ENCODE measurements around the gene INPP4B. TPM values are rescaled to one million over a fixed set of nuclear protein-coding genes. Genes with fewer than 3 reads are reported as not detected.

The INPP4B gene
- total RNA-seq, 1 donor from 2014 or later: 3.4 TPM

- Mint-ChIP-seq H3K27ac (no peak overlapping the region), H3K4me3 (ENCODE audit: low read depth) (no peak overlapping the region), H3K27me3 (no peaks in the 10 kb centered on the region), H3K36me3 (ENCODE audit: insufficient read depth) (no peaks in the 10 kb centered on the region), H3K9me3 (ENCODE audit: low read depth) (no peaks in the 10 kb centered on the region), H3K4me1 (ENCODE audit: low read depth) (peaks cover 5% of the 10 kb centered on the region)
- TF ChIP-seq, protein P1, sequence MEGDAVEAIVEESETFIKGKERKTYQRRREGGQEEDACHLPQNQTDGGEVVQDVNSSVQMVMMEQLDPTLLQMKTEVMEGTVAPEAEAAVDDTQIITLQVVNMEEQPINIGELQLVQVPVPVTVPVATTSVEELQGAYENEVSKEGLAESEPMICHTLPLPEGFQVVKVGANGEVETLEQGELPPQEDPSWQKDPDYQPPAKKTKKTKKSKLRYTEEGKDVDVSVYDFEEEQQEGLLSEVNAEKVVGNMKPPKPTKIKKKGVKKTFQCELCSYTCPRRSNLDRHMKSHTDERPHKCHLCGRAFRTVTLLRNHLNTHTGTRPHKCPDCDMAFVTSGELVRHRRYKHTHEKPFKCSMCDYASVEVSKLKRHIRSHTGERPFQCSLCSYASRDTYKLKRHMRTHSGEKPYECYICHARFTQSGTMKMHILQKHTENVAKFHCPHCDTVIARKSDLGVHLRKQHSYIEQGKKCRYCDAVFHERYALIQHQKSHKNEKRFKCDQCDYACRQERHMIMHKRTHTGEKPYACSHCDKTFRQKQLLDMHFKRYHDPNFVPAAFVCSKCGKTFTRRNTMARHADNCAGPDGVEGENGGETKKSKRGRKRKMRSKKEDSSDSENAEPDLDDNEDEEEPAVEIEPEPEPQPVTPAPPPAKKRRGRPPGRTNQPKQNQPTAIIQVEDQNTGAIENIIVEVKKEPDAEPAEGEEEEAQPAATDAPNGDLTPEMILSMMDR (IDR thresholded peaks at IDR 0.05; ENCODE audit: unreplicated experiment): no peak
- no peak for DNase-seq (ENCODE audit: low spot score, unreplicated experiment)
Observed at GRCh38 chr4:142201041-142201440, 645.1 kb downstream of the INPP4B start.

GRCh38 chr4:142194905-142195304 is 651.2 kb downstream of the INPP4B start:
- H3K27ac Mint-ChIP-seq: no peak overlapping the region
- H3K36me3 Mint-ChIP-seq (ENCODE audit: insufficient read depth): no peaks in the 10 kb centered on the region
- no peaks in the 10 kb centered on the region for H3K27me3 Mint-ChIP-seq
- no peak for DNase-seq (ENCODE audit: low spot score, unreplicated experiment)
- peaks cover 7% of the 10 kb centered on the region for H3K4me1 Mint-ChIP-seq (ENCODE audit: low read depth)
- no peaks in the 10 kb centered on the region for H3K9me3 Mint-ChIP-seq (ENCODE audit: low read depth)
- H3K4me3 Mint-ChIP-seq (ENCODE audit: low read depth): no peak overlapping the region
- TF ChIP-seq, protein P1 (IDR thresholded peaks at IDR 0.05; ENCODE audit: unreplicated experiment): no peak

DNA sequence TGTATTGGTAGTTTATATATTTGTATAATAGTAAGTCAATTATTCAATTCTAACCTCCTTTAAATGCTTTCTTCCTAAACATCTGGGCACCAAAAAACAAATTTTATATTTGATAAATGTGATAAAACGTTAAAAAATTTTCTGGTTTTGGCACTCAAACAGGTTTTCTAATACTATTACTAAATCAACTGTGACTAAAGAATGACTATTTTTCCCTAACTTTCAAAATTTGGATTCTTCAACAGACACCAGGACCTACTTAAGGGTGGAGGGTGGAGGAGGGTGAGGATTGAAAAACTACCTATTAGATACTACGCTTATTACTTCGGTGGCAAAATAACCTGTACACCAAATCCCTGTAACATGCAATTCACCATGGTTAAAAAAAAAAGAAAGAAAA is 654.2 kb downstream of the INPP4B start:
- H3K27ac Mint-ChIP-seq: no peak overlapping the region
- H3K36me3 Mint-ChIP-seq (ENCODE audit: insufficient read depth): no peaks in the 10 kb centered on the region
- H3K27me3 Mint-ChIP-seq: no peaks in the 10 kb centered on the region
- no peak overlapping the region for H3K4me3 Mint-ChIP-seq (ENCODE audit: low read depth)
- H3K9me3 Mint-ChIP-seq (ENCODE audit: low read depth): no peaks in the 10 kb centered on the region
- TF ChIP-seq, protein P1 (IDR thresholded peaks at IDR 0.05; ENCODE audit: unreplicated experiment): no peak
- peaks cover 7% of the 10 kb centered on the region for H3K4me1 Mint-ChIP-seq (ENCODE audit: low read depth)
- DNase-seq (ENCODE audit: low spot score, unreplicated experiment): no peak

DNA sequence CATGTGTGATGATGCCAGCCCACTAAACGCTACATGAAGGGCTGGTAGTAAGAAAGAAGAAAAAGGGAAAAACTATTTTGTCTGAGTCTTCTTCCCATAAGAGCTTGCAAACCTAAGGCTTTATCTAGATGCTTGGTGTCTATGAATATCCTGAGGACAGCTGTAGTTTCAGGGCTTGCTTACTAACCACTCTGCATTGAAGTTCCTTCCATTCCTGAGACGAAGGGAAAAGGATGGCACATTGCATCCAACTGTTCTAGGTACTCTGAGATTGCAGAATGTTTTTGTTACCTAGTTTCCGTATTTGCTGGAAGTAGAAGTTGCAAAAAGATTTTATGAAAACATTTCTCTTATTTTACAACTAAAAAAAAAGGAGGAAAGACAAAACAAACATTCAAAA is 665.1 kb downstream of the INPP4B start:
- no peaks in the 10 kb centered on the region for H3K4me1 Mint-ChIP-seq (ENCODE audit: low read depth)
- no peaks in the 10 kb centered on the region for H3K36me3 Mint-ChIP-seq (ENCODE audit: insufficient read depth)
- no peak for DNase-seq (ENCODE audit: low spot score, unreplicated experiment)
- no peak overlapping the region for H3K4me3 Mint-ChIP-seq (ENCODE audit: low read depth)
- no peaks in the 10 kb centered on the region for H3K27me3 Mint-ChIP-seq
- H3K9me3 Mint-ChIP-seq (ENCODE audit: low read depth): no peaks in the 10 kb centered on the region
- no peak overlapping the region for H3K27ac Mint-ChIP-seq
- TF ChIP-seq, protein P1 (IDR thresholded peaks at IDR 0.05; ENCODE audit: unreplicated experiment): no peak

DNA sequence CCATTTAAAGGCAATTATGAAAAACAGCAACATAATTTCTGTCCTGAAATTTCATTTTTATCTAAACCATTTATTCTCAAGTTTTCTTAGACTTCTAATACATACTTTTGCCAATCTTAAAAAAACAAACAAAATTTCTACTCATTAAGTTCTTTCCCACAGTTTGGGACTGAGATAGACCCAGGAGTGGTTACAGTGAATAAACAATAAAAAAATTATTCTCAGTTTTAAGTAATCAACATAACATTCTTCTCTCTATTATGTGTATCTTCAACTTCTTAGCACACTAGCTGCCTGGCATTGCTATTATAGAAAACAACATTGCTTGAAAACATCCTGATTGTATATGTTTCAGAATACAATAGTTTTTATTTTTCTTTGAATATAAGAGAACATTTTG is 676.9 kb downstream of the INPP4B start:
- TF ChIP-seq, protein P1 (IDR thresholded peaks at IDR 0.05; ENCODE audit: unreplicated experiment): no peak
- Mint-ChIP-seq H3K27ac (no peak overlapping the region), H3K9me3 (ENCODE audit: low read depth) (no peaks in the 10 kb centered on the region), H3K4me1 (ENCODE audit: low read depth) (peaks cover 4% of the 10 kb centered on the region), H3K27me3 (no peaks in the 10 kb centered on the region), H3K4me3 (ENCODE audit: low read depth) (no peak overlapping the region), H3K36me3 (ENCODE audit: insufficient read depth) (no peaks in the 10 kb centered on the region)
- DNase-seq (ENCODE audit: low spot score, unreplicated experiment): no peak

All from progenitor cell of endocrine pancreas (in vitro differentiated cells).